HCT116 (cell line): Measurements from ENCODE around the gene ZMYND11. TPM values are rescaled to one million over a fixed set of nuclear protein-coding genes. Genes with fewer than 3 reads are reported as not detected.

Experiments used
- ATAC-seq: fragments of 200-7000 bp; cut with Tn5 transposase; 2 replicates; pipeline ENCODE4 v1.9.1; 2020; ENCODE audit warnings: mild to moderate bottlenecking, moderate library complexity
- BruUV-seq: library from RNA; stranded (reverse); fragments of 400-500 nt; replicated peaks from 2 replicates; lab custom pipeline; 2021; lab: Mats Ljungman, UMichigan
- CTCF ChIA-PET: fragments of 300-600 bp; sonication (Branson Sonifier 250); formaldehyde crosslinking; loops from one replicate; lab custom pipeline; 2021; ENCODE audit warnings: antibody characterized with exemption; lab: Charles Lee
- POLR2A ChIA-PET: fragments of 300-600, 350-600 bp; sonication (Branson Sonifier 250); formaldehyde crosslinking; loops from one replicate; lab custom pipeline; 2021; ENCODE audit warnings: antibody characterized with exemption; lab: Charles Lee
- RAD21 ChIA-PET, 2 experiments: fragments of 300-600 bp; sonication (Branson Sonifier 250); formaldehyde crosslinking; loops; one replicate each; lab custom pipeline; 2023; ENCODE audit warnings: low total read pairs in 2 of 2; ENCODE audit not compliant: uncharacterized antibody in 2 of 2, unreplicated experiment in 2 of 2, low non-redundant PET in 1 of 2; lab: Charles Lee
- DNase-seq: peaks from one replicate; pipeline ENCODE4 v3.0.0-alpha.2; 2010; ENCODE audit warnings: low read depth, low spot score
- H2AFZ ChIP-seq: fragments of 200-600 bp; shearing (Covaris generic), sonication (generic); 2 replicates; pipeline ENCODE4 v1.6.1; 2017; ENCODE audit warnings: low read depth, mixed run types, mixed read lengths, antibody characterized with exemption, low read length; ENCODE audit not compliant: poor library complexity, severe bottlenecking
- H3K27ac ChIP-seq: 2 replicates; pipeline ENCODE4 v1.5.1; 2012; ENCODE audit warnings: low read depth, low read length
- H3K27me3 ChIP-seq: fragments of 200-600 bp; sonication (generic); 2 replicates; pipeline ENCODE4 v1.6.1; 2016; ENCODE audit warnings: mixed run types, low read length, mixed read lengths; ENCODE audit not compliant: insufficient read depth
- H3K36me3 ChIP-seq, 2 experiments: fragments of 200-500 bp in 1 of 2; fragments of 200-600 bp in 1 of 2; sonication (Bioruptor generic) in 1 of 2; sonication (generic) in 1 of 2; 2 replicates each; pipeline versions ENCODE4 v1.5.1 to v1.6.1; 2014 to 2016; ENCODE audit warnings: low read length in 2 of 2, inconsistent platforms in 1 of 2, mixed read lengths in 1 of 2, mixed run types in 1 of 2; ENCODE audit not compliant: insufficient read depth in 2 of 2, control insufficient read depth in 1 of 2
- H3K4me1 ChIP-seq, 2 experiments: fragments of 200-600 bp in 1 of 2; sonication (generic) in 1 of 2; 2 replicates each; pipeline versions ENCODE4 v1.5.1 to v1.6.1; 2012 to 2017; ENCODE audit warnings: low read length in 2 of 2, inconsistent platforms in 1 of 2, mild to moderate bottlenecking in 1 of 2, mixed read lengths in 1 of 2, mixed run types in 1 of 2, moderate library complexity in 1 of 2; ENCODE audit not compliant: insufficient read depth in 2 of 2, control insufficient read depth in 1 of 2
- H3K4me2 ChIP-seq: fragments of 200-600 bp; sonication (generic); 2 replicates; pipeline ENCODE4 v1.6.1; 2017; ENCODE audit warnings: mixed run types, low read length, mixed read lengths
- H3K4me3 ChIP-seq, 2 experiments: fragments of 200-600 bp in 1 of 2; sonication (generic) in 1 of 2; replicated peaks in 1 of 2; 2 replicates each; pipeline ENCODE4 v1.5.1; 2011 to 2016; ENCODE audit warnings: low read length in 2 of 2, control low read depth in 1 of 2, low read depth in 1 of 2, mild to moderate bottlenecking in 1 of 2, mixed read lengths in 1 of 2, mixed run types in 1 of 2
- H3K79me2 ChIP-seq: fragments of 200-600 bp; sonication (generic); 2 replicates; pipeline ENCODE4 v1.6.1; 2017; ENCODE audit warnings: mild to moderate bottlenecking, mixed run types, low read length, moderate library complexity, mixed read lengths; ENCODE audit not compliant: insufficient read depth
- H3K9ac ChIP-seq: fragments of 200-600 bp; sonication (generic); 2 replicates; pipeline ENCODE4 v1.6.1; 2016; ENCODE audit warnings: low read length, mixed read lengths
- H3K9me2 ChIP-seq: fragments of 200-600 bp; sonication (generic), shearing (Covaris generic); 2 replicates; pipeline ENCODE4 v1.6.1; 2017; ENCODE audit warnings: mixed run types, mild to moderate bottlenecking, moderate library complexity; ENCODE audit not compliant: insufficient read depth
- H3K9me3 ChIP-seq, 2 experiments: fragments of 200-500 bp in 1 of 2; fragments of 200-600 bp in 1 of 2; sonication (Bioruptor generic) in 1 of 2; sonication (generic) in 1 of 2; 2 replicates each; pipeline ENCODE4 v1.6.1; 2014 to 2017; ENCODE audit warnings: low read length in 2 of 2, mixed read lengths in 2 of 2, inconsistent platforms in 1 of 2, low read depth in 1 of 2, mild to moderate bottlenecking in 1 of 2, mixed run types in 1 of 2, moderate library complexity in 1 of 2; ENCODE audit not compliant: control insufficient read depth in 1 of 2, insufficient read depth in 1 of 2
- H4K20me1 ChIP-seq: fragments of 200-600 bp; sonication (generic), shearing (Covaris generic); 2 replicates; pipeline ENCODE4 v1.6.1; 2017; ENCODE audit warnings: mixed run types, mild to moderate bottlenecking, moderate library complexity; ENCODE audit not compliant: insufficient read depth
- CBX3 ChIP-seq: IDR thresholded peaks from 2 replicates; pipeline ENCODE4 v1.6.1; 2012; ENCODE audit warnings: low read depth
- CEBPB ChIP-seq: IDR thresholded peaks from 2 replicates; pipeline ENCODE4 v1.6.1; 2012; ENCODE audit warnings: low read depth
- EGR1 ChIP-seq: IDR thresholded peaks from 2 replicates; pipeline ENCODE4 v1.6.1; 2012; ENCODE audit warnings: low read depth
- EZH2phosphoT487 ChIP-seq: fragments of 200-600 bp; IDR thresholded peaks from 2 replicates; pipeline ENCODE4 v1.6.1; 2018; ENCODE audit warnings: antibody characterized with exemption, borderline replicate concordance
- JUND ChIP-seq: IDR thresholded peaks from 2 replicates; pipeline ENCODE4 v1.6.1; 2012
- POLR2A ChIP-seq: IDR thresholded peaks from 2 replicates; pipeline ENCODE4 v1.7.0; 2011; ENCODE audit warnings: borderline replicate concordance; ENCODE audit not compliant: insufficient read depth, insufficient read length; ENCODE audit errors: extremely low read depth
- POLR2AphosphoS5 ChIP-seq: IDR thresholded peaks from 2 replicates; pipeline ENCODE4 v1.6.1; 2011; ENCODE audit warnings: mild to moderate bottlenecking, low read depth, low read length, moderate library complexity
- RAD21 ChIP-seq: IDR thresholded peaks from 2 replicates; pipeline ENCODE4 v1.6.1; 2012; ENCODE audit warnings: low read depth, mild to moderate bottlenecking
- SIN3A ChIP-seq: IDR thresholded peaks from 2 replicates; pipeline ENCODE4 v1.6.1; 2012; ENCODE audit warnings: low read depth
- SP1 ChIP-seq: IDR thresholded peaks from 2 replicates; pipeline ENCODE4 v1.6.1; 2012; ENCODE audit warnings: low read depth
- SRF ChIP-seq: IDR thresholded peaks from 2 replicates; pipeline ENCODE4 v1.6.1; 2012; ENCODE audit warnings: low read depth
- TCF7L2 ChIP-seq: IDR thresholded peaks from 2 replicates; pipeline ENCODE4 v1.7.0; 2011; ENCODE audit warnings: borderline replicate concordance, inconsistent platforms; ENCODE audit not compliant: insufficient read depth, insufficient read length; ENCODE audit errors: extremely low read depth
- YY1 ChIP-seq: IDR thresholded peaks from 2 replicates; pipeline ENCODE4 v1.6.1; 2011; ENCODE audit warnings: low read length, low read depth, moderate library complexity, mild to moderate bottlenecking; ENCODE audit not compliant: insufficient replicate concordance; ENCODE audit errors: extremely low read depth
- ZNF274 ChIP-seq: fragments of 200-500 bp; sonication (Bioruptor generic); IDR thresholded peaks from 2 replicates; pipeline ENCODE4 v1.6.1; 2014; ENCODE audit warnings: mild to moderate bottlenecking, low read depth, low read length, inconsistent platforms
- intact Hi-C: fragments of 100-400 bp; cut with micrococcal nuclease; formaldehyde crosslinking; loops from 2 replicates; pipeline ENCODE4 v1.10.0; 2022
- total RNA-seq: library from RNA; stranded (reverse); gene quantifications from one replicate; pipeline ENCODE4 v1.2.1, GENCODE V29; 2021; ENCODE audit not compliant: unreplicated experiment
- TF ChIP-seq, protein P1 (sequence below): IDR thresholded peaks from 2 replicates; pipeline ENCODE4 v1.6.1; 2012
- TF ChIP-seq, protein P2 (sequence below): IDR thresholded peaks from 2 replicates; pipeline ENCODE4 v1.6.1; 2012
- TF ChIP-seq, protein P3 (sequence below), 3 experiments: fragments of 200-600 bp in 1 of 3; sonication (generic) in 1 of 3; IDR thresholded peaks in 2 of 3; conservative IDR thresholded peaks in 1 of 3; 2 replicates each; pipeline ENCODE4 v1.5.1; 2012 to 2017; ENCODE audit warnings: low read depth in 2 of 3, low read length in 2 of 3, antibody characterized with exemption in 1 of 3, borderline replicate concordance in 1 of 3, control low read depth in 1 of 3, mild to moderate bottlenecking in 1 of 3, mixed read lengths in 1 of 3, mixed run types in 1 of 3, moderate library complexity in 1 of 3; ENCODE audit not compliant: insufficient read depth in 1 of 3

Gene ZMYND11
- total RNA-seq, 1 experiment from 2014 or later, result 28.3 TPM

GRCh38 chr10:275680-276079 lies 140.4 kb downstream of the ZMYND11 start:
- CTCF ChIA-PET, result no interaction called here
- intact Hi-C loops, result no loop called here
- no peak overlapping the region for H3K9ac ChIP-seq
- H3K27ac ChIP-seq, result no peak overlapping the region
- no peak overlapping the region for H2AFZ ChIP-seq
- no peak for TF ChIP-seq JUND
- TF ChIP-seq, all 23 proteins: peak for 0
- ATAC-seq (no peak), DNase-seq (no peak)
- Histone ChIP-seq H3K4me2 (no peak overlapping the region), H3K79me2 (no peaks in the 10 kb centered on the region), H3K27me3 (no peaks in the 10 kb centered on the region), H3K4me3 (no peak overlapping the region), H4K20me1 (no peaks in the 10 kb centered on the region), H3K9me2 (no peaks in the 10 kb centered on the region), H3K36me3 (peaks cover 0 to 2% of the 10 kb centered on the region in 2 experiments; a peak in 1 of 4 replicates), H3K9me3 (no peaks in the 10 kb centered on the region), H3K4me1 (no peaks in the 10 kb centered on the region)
- ChIA-PET RAD21 (no interaction called here), POLR2A (no interaction called here)
- no TSS peak for BruUV-seq

DNA sequence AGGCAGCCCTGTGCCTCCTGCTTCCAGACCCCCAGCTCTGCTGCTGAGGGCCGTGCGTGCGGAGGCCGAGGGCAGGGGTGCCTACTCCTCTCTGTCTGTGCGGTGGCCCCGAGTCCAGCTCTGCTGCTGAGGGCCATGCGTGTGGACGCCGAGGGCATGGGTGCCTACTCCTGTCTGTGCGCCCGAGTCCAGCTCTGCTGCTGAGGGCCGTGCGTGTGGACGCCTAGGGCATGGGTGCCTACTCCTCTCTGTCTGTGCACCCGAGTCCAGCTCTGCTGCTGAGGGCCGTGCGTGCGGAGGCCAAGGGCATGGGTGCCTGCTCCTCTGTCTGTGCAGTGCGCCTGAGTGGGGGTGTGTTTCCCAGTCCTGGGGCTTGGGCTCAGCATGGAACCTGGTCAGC lies 142.7 kb downstream of the ZMYND11 start:
- ChIA-PET RAD21 (no interaction called here), CTCF (no interaction called here), POLR2A (no interaction called here)
- no peaks in the 10 kb centered on the region for H3K9me2 ChIP-seq
- H4K20me1 ChIP-seq, result no peaks in the 10 kb centered on the region
- no peak overlapping the region for H3K4me3 ChIP-seq
- H3K9ac ChIP-seq, result no peak overlapping the region
- BruUV-seq, result no TSS peak
- DNase-seq (no peak), ATAC-seq (no peak)
- H3K36me3 ChIP-seq, result peaks cover 0 to 3% of the 10 kb centered on the region in 2 experiments; a peak in 1 of 4 replicates
- H3K4me1 ChIP-seq, result no peaks in the 10 kb centered on the region
- no peak for TF ChIP-seq EGR1
- TF ChIP-seq, protein P1, sequence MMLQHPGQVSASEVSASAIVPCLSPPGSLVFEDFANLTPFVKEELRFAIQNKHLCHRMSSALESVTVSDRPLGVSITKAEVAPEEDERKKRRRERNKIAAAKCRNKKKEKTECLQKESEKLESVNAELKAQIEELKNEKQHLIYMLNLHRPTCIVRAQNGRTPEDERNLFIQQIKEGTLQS, result no peak
- no peak for TF ChIP-seq TCF7L2
- no peak for TF ChIP-seq EZH2phosphoT487
- TF ChIP-seq JUND, result no peak
- no peak for TF ChIP-seq SIN3A
- no peak for TF ChIP-seq POLR2A
- TF ChIP-seq, protein P2, sequence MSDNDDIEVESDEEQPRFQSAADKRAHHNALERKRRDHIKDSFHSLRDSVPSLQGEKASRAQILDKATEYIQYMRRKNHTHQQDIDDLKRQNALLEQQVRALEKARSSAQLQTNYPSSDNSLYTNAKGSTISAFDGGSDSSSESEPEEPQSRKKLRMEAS, result no peak
- TF ChIP-seq CBX3, result no peak
- TF ChIP-seq CEBPB, result no peak
- TF ChIP-seq, protein P3, sequence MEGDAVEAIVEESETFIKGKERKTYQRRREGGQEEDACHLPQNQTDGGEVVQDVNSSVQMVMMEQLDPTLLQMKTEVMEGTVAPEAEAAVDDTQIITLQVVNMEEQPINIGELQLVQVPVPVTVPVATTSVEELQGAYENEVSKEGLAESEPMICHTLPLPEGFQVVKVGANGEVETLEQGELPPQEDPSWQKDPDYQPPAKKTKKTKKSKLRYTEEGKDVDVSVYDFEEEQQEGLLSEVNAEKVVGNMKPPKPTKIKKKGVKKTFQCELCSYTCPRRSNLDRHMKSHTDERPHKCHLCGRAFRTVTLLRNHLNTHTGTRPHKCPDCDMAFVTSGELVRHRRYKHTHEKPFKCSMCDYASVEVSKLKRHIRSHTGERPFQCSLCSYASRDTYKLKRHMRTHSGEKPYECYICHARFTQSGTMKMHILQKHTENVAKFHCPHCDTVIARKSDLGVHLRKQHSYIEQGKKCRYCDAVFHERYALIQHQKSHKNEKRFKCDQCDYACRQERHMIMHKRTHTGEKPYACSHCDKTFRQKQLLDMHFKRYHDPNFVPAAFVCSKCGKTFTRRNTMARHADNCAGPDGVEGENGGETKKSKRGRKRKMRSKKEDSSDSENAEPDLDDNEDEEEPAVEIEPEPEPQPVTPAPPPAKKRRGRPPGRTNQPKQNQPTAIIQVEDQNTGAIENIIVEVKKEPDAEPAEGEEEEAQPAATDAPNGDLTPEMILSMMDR (IDR thresholded peaks at IDR 0.05 in 2 of 3, conservative IDR thresholded peaks at IDR 0.05 in 1 of 3; ENCODE audit: borderline replicate concordance in 1 of 3, insufficient read depth in 1 of 3, low read depth in 2 of 3, low read length in 2 of 3), result no peak
- no peak for TF ChIP-seq ZNF274
- TF ChIP-seq POLR2AphosphoS5, result no peak
- no peak for TF ChIP-seq RAD21
- TF ChIP-seq SP1, result no peak
- TF ChIP-seq YY1, result no peak
- TF ChIP-seq SRF, result no peak
- H3K9me3 ChIP-seq, result no peaks in the 10 kb centered on the region
- intact Hi-C loops, result no loop called here
- no peaks in the 10 kb centered on the region for H3K79me2 ChIP-seq
- no peak overlapping the region for H2AFZ ChIP-seq
- no peak overlapping the region for H3K4me2 ChIP-seq
- H3K27ac ChIP-seq, result no peak overlapping the region
- H3K27me3 ChIP-seq, result no peaks in the 10 kb centered on the region
